Tracheal epithelial cell (primary cell): ENCODE measurements around the gene HNRNPU. TPM values are rescaled to one million over a fixed set of nuclear protein-coding genes. Genes with fewer than 3 reads are reported as not detected.

Experiments used
- total RNA-seq: library from RNA; depleted of rRNA; stranded (reverse); fragments of >200 nt; gene quantifications from 2 replicates; pipeline ENCODE4 v1.2.1, GENCODE V29; 2014

The HNRNPU gene
- 220 and 298 TPM in 2 replicates for total RNA-seq

DNA sequence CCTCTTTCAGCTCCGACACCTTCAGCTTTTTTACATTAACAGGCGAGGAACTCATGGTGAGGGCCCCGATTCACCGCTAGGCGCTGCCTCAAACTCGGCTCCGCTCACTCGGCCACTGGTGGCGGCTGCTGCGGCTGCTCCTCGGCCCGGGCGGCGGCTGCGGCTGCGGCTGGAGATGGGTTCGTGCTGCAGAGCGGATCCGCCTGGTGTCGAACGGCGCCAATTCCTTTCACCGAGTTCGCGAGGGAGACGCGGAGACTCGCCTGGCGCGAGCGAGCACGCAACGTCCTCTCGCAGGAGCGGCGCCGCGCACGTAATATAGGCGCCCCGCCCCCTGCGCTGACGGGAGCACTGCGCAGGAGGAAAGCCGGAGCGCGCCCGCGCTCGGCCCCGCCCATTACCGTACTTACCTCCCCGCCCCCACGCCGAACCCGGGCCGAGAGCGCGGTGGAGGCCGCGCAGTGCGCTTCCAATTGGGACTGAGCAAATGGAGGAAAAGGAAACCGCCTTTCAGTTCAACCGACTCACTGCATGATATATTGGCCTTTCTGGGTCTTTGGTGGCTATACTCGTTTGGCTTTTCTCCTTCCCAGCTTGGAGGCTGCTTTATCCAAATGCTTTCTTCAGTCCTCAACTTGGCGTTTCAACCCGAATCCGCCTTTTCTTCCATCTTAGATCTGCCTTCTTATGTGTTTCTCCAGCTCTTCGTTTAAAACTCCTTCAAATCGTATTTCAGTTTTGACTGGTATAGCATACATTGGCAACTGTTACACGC, at the start of gene HNRNPU:
Gene HNRNPU (minus strand): TSS at position 291 of the 775 bp plus-strand sequence. CDS start 236 bp downstream, at position 55.

DNA sequence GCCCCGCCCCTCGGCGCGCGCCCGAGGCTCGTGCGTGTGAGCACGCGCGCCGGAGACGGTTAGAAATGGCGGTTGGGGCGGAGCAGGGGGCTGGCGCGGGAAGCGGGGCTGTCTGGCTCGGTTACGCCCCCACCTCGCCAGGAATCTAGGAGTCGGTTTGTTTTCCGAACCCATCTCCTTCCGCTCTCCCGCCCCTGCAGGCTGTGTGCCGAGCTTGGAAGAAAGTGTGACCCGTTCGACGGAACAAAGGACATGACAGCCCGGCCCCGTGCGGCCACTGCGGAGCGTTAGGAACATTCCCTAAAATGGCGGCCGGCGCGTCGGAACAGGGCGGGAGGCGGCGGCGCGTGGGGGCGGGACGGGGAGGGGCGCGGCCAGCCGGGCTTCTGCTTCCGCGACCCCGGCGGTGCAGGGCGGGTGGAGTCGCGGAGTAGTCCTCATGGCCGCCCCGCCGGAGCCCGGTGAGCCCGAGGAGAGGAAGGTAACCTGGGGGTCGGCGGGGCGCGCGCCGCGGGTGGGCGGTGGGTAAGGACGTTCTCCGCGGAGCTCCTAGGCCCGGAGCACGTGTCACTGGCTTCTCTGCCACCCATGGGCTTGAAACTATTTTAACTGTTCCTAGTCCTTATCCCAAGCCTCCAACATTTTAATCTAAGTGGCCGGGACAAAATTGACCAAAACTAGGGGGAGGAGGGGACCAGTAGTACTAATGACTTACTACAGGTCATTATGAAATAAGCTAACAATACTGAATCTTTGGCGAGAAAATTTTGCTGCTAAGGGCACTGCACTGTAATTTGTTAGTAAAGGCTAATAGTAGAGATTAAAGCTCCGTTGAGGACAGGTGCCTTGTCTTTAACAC, 28.8 kb downstream of the HNRNPU start, which contains the start of gene COX20:
Gene COX20 (plus strand): TSS at position 383 of the 859 bp plus-strand sequence. CDS start 57 bp downstream, at position 440.

Other genes with a start within 250 kb of the HNRNPU start
- 50.8 and 55.0 TPM in 2 replicates for gene DESI2, start 211.4 kb downstream of the HNRNPU start, total RNA-seq
- 16.6 and 17.9 TPM in 2 replicates for gene COX20, start 28.9 kb downstream of the HNRNPU start, total RNA-seq